ENCODE measurements around the gene KXD1. TPM values are rescaled to one million over a fixed set of nuclear protein-coding genes. Genes with fewer than 3 reads are reported as not detected.

Gene KXD1, protein sequence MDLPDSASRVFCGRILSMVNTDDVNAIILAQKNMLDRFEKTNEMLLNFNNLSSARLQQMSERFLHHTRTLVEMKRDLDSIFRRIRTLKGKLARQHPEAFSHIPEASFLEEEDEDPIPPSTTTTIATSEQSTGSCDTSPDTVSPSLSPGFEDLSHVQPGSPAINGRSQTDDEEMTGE
- total RNA-seq: 180 and 205 TPM in 2 replicates

DNA sequence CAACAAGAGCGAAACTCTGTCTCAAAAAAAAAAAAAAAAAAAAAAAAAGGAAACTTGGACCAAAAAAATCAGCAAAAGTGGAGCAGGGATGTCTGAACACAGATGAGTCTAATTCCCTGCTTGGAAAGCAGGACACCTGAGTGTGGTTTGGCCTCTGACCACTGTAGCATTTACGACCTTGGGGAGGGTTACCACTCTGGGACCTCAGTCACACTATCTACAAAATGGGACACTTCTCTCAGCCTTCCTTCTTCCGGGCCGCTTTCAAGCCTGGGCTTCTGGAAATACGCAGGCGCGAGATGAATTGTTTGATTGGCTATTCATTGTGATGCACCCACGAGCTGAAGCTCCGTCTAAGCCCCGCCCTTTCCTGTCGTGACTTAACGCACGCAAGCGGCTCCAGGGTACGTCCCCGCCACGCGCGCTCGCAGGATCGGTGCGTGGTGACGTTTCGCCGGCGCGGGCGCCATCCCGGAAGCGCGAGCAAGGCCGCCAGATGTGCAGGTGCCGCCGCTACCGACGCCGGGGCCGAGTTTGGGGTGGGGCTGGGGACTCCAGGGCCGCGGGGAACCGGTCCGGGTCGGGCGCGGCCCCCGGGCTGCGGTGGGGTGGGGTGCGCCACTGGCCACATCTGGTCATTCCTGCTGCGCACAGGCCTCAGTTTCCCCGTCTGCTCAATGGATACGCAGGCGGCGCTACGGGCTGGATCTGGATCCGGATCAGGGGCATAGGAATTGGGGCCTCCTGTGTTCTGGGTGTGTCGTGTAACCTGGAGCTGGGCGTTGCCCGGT, at the start of gene KXD1:
TSS of gene KXD1 (plus strand) at position 460 of the 791 bp plus-strand sequence. CDS start 4,187 bp downstream, outside the sequence.

DNA sequence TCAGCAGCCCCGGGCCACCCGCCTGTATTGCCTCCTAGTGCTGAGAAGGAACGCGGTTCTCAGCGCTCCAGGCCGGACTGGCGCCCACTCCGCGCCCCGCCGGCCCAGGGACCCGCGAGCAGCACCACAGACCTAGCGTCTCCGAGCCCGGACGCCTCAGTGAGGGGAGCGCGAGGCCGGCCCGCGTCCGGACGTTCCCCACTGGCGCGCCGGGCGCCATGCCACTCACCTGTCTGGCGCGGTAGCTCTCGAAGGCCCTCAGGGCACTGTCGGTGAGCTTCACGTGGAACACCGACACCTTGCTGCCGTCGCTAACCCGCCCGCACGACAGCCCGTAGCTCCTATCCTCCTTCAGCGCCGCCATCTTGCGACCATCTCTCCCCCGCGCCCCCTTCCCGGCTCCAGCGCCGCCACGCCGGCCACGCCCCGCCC, 36.0 kb upstream of the KXD1 start, which contains the start of gene ELL:
TSS of gene ELL (minus strand) at position 379 of the 432 bp plus-strand sequence. CDS start at position 364, 15 bp downstream.

DNA sequence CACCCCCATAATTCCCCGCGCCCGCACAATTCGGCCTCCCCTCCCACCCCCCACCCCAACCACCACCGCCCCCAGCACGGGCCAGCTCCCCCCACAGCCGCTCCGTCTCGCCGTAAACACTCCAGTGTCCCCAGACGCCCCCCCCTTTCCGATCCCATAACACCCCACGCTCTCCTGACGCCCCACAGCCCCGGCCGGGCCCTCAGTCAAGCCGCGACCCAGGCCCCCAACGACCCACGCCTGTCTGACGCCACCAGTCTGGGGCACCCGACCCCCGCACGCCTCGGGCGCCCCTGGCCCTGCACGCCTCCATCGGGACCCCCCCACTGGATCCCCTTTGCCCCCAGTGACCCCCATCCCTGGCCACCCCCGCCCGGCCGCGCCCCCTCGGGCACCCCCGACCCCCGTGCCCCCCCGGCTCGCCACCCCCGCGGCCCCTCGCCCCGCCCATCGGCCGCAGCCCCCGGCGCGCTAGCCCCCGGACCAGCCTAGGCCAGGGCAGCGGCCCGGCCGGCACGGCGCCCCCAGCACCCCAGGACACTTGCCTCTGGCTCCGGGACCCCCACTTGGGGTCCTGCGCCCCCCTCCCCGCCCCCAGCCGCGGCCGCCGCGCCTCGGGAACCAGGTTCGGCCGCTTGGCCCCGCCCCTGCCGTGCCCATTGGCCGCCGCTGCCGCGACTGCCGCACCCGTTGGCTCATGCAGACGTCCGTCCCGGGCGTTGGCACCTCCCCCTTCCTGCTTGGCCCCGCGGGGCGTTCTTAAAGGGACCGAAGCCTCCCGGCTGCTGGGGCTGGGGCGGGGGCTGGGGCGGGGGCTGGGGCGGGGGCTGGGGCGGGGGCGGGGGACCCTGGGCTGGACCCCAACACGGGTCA, 14.5 kb upstream of the KXD1 start, which contains the start of gene FKBP8:
TSS of gene FKBP8 (minus strand) at position 633 of the 873 bp plus-strand sequence. CDS start 1,603 bp downstream, outside the sequence.

DNA sequence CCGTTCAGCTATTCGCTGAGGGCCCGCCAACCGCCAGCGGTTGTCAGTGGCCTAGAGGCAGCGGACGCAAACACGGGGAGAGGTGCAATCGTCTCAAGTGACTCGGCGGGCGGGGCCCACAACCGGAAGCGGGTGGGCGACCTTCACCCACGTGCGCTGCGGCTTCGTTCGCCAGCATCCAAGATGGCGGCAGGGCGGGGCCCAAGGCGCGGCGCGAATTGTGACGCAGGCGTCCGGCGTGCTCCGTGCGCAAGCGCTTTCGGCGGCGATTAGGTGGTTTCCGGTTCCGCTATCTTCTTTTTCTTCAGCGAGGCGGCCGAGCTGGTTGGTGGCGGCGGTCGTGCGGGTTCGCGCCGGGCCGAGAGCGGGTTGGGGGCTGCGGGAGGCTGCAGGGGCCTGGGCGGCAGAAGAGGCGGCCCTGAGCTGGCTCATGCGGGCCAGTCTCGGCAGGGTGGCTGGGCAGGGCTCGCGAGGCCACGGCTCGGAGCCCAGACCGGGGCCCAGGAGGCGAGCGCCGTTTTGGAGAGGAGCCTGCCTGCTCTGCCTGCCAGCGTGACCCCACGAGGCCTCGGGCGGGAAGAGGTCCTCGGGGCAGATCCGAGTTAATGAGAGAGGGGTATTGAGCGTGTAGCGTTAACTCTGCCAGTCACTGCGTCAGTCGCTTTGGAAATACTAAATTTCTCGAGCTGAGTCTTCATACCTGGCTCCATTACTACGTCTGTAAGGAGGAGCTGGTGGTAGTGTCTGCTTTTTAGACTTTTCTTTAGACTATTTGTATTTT, 14.1 kb downstream of the KXD1 start, which contains the start of gene UBA52:
TSS of gene UBA52 (plus strand) at position 294 of the 781 bp plus-strand sequence. CDS start 1,444 bp downstream, outside the sequence.

DNA sequence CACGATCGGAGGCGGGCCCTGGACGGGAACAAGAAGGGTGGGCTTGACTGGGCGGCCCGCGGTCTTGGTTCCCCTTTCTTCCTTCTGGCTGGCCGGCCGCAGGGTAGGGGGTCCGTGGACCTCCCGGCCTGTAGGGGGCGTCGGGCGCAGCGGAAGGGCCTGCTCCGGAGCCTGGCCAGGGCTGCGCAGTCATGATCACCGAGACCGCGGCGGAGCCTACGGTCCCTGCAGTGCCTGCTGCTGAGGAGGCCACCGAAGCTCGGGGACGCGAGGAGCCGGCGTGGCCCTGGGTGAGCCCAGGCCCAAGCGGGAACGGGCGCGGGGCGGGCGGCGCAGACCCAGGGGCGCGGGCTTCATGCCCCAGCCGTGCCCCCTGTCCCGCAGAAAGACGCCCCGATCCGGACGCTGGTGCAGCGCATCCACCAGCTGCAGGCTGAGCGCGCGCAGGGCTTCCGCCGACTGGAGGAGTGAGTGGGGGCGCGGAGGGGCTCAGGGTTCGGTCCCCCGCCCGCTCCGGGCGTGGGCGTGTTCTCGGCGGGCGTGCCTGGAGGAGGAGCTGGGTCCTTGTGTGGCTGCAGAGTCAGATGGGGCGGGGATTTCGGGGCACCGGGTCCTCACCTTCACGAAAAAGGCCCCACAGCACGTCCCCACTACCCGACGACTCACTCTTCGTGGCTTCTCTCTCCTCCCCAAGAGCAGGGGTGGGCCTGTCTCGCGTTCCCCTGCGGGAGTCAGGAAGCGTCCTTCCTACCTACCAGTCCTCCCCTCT, 31.1 kb downstream of the KXD1 start, which contains the start of gene REX1BD:
TSS of gene REX1BD (plus strand) at position 188 of the 769 bp plus-strand sequence. CDS start at position 192, 4 bp downstream.

DNA sequence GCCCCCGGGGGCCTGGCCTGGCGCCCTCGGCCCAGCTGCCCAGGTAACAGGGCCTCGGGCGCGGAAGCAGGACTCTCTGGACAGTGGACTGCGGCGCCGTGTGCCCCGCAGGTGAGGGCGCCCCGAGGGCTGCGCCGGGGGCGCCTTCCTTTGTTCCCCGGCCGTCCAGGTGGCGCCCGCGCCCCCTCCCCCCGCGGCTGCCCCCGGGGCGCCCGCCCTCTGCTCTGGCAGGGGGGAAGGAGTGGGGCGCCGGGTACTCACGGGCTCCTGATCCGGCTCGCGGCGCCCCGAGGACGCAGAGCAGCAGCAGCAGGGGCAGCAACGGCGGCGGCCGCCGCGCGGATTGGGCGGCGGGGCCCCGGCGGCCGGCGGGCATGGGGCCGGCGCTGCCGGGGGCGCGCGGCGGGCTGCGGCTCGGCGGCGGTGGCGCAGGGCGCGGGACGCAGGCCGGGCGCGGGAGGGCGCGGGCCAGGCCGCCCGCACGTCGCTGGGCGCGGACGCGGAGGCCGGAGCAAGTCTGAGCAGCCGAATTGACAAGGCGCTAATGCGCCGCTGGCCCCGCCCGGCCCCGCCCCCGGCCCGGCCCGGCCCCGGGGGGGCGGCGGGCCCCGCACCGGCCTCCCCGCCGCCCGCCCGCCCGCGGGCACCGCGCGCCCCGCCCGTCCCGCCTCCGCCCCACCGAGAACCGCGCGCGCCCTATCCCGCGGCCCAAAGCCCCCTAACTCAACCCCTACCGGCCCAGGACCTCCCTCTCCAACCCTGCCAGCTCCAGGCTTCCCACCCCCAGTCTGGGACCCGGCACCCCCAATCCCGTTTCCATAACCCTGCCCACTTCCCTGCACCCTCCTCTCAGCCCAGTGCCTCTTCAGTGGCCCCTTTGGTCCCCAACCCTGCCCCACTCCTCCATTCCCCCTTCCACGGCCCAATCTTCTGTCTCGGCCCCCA, 48.9 kb downstream of the KXD1 start, which contains the start of gene CRLF1:
TSS of gene CRLF1 (minus strand) at position 519 of the 945 bp plus-strand sequence. CDS start at position 376, 143 bp downstream.

DNA sequence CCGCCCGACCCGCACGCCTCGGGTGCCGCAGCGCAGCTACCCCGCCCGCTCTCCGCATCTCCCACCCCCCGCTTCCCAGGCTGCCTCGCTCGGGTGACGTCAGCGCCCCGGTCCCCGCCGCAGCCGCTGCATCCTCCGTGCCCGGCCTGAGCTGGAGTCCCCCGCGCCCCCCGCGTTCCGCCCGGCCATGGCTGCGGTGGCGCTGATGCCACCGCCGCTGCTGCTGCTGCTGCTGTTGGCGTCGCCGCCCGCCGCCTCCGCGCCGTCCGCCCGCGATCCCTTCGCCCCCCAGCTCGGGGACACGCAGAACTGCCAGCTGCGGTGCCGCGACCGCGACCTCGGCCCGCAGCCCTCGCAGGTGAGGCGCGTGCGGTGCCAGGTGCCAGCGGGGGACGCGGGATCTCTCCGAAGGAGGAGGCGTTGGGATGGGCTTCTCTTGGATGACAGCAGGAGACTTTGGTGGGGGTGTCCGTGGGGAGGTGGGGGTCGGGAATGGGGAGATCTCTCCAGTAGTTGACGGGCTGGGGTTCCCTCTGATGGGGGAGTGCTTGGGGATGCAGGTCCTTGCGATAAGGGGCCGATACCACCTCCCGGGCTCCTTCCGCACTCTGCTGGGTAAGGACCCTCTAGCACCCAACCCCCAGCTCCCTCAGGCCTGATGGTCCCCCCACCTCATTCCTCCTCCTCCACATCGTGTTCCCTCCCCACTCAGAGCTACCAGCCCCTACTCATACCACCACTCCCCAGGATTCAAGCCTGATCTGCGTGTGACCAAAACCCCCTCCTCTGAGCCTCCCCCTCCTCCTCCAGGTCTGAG, 55.3 kb downstream of the KXD1 start, which contains the start of gene TMEM59L:
TSS of gene TMEM59L (plus strand) at position 99 of the 817 bp plus-strand sequence. CDS start at position 188, 89 bp downstream.

Other genes starting within 250 kb of the KXD1 start
- 182 and 407 TPM in 2 replicates for gene LSM4, start 234.8 kb upstream of the KXD1 start, total RNA-seq
- gene PGPEP1, start 217.3 kb upstream of the KXD1 start, total RNA-seq: 11.3 and 19.0 TPM in 2 replicates
- 113 and 261 TPM in 2 replicates for gene GDF15, start 171.7 kb upstream of the KXD1 start, total RNA-seq
- not detected in 2 replicates for gene LRRC25, start 160.2 kb upstream of the KXD1 start, total RNA-seq
- 74.0 and 107 TPM in 2 replicates for gene SSBP4, start 138.5 kb upstream of the KXD1 start, total RNA-seq
- gene ISYNA1, start 119.7 kb upstream of the KXD1 start, total RNA-seq: 45.0 and 55.7 TPM in 2 replicates
- 13.8 and 18.8 TPM in 2 replicates for gene ELL, start 35.8 kb upstream of the KXD1 start, total RNA-seq
- 387 and 393 TPM in 2 replicates for gene FKBP8, start 14.3 kb upstream of the KXD1 start, total RNA-seq
- 975 and 1,082 TPM in 2 replicates for gene UBA52, start 14.0 kb downstream of the KXD1 start, total RNA-seq
- gene REX1BD, start 30.9 kb downstream of the KXD1 start, total RNA-seq: 60.7 and 107 TPM in 2 replicates
- 2.6 and 19.3 TPM in 2 replicates for gene CRLF1, start 48.9 kb downstream of the KXD1 start, total RNA-seq
- 0.26 and 3.8 TPM in 2 replicates for gene TMEM59L, start 55.0 kb downstream of the KXD1 start, total RNA-seq
- 5.8 and 9.1 TPM in 2 replicates for gene KLHL26, start 79.2 kb downstream of the KXD1 start, total RNA-seq
- gene CRTC1, start 125.8 kb downstream of the KXD1 start, total RNA-seq: 2.1 and 6.8 TPM in 2 replicates
- gene COMP, start 233.4 kb downstream of the KXD1 start, total RNA-seq: under 0.01 TPM in 1 of 2 replicates, not detected in the other